SJCRH30 (cell line): ENCODE data around the gene INTS4. TPM values are rescaled to one million over a fixed set of nuclear protein-coding genes. Genes with fewer than 3 reads are reported as not detected.
"Not testable (repeated sequence)": the region's sequence is repeated elsewhere in the genome, so short reads cannot be mapped to it uniquely, and the experiment has no call there.

Experiments used
- DNase-seq, 2 experiments: peaks; one replicate each; pipeline ENCODE4 v3.0.0-alpha.2; 2015 to 2020
- H3K27ac ChIP-seq: fragments of 250-450 bp; sonication (Bioruptor Pico); 2 replicates; pipeline ENCODE4 v1.5.1; 2020; ENCODE audit warnings: mild to moderate bottlenecking, moderate library complexity
- H3K27me3 ChIP-seq: fragments of 250-450 bp; sonication (Bioruptor Pico); 2 replicates; pipeline ENCODE4 v1.5.1; 2020; ENCODE audit warnings: mild to moderate bottlenecking, moderate library complexity
- H3K36me3 ChIP-seq: fragments of 250-450 bp; sonication (Bioruptor Pico); 2 replicates; pipeline ENCODE4 v1.5.1; 2020; ENCODE audit warnings: mild to moderate bottlenecking, moderate library complexity
- H3K4me1 ChIP-seq: fragments of 250-450 bp; sonication (Bioruptor Pico); 2 replicates; pipeline ENCODE4 v1.5.1; 2020; ENCODE audit warnings: mild to moderate bottlenecking, moderate library complexity
- H3K4me3 ChIP-seq: fragments of 250-450 bp; sonication (Bioruptor Pico); 2 replicates; pipeline ENCODE4 v1.5.1; 2020; ENCODE audit warnings: mild to moderate bottlenecking, moderate library complexity
- H3K9me3 ChIP-seq: fragments of 250-450 bp; sonication (Bioruptor Pico); replicated peaks from 2 replicates; pipeline ENCODE4 v1.5.1; 2020; ENCODE audit warnings: mild to moderate bottlenecking, moderate library complexity
- total RNA-seq: library from RNA; depleted of rRNA; stranded (reverse); fragments of >200 nt; shearing (Covaris generic); gene quantifications from 2 replicates; pipeline ENCODE4 v1.2.3, GENCODE V29; 2014

INTS4 gene
- total RNA-seq, 1 experiment from 2014 or later, result 33.0 TPM

GRCh38 chr11:78032090-78032489 lies 37.6 kb upstream of the INTS4 start:
- DNase-seq, result peak; percentile 58 to 71
- H3K9me3 ChIP-seq, result no peaks in the 10 kb centered on the region
- peak overlapping the region; percentile 11; the same call in 1 of the 2 replicates for H3K27ac ChIP-seq
- no peaks in the 10 kb centered on the region for H3K27me3 ChIP-seq
- no peaks in the 10 kb centered on the region for H3K36me3 ChIP-seq
- no peak overlapping the region for H3K4me3 ChIP-seq
- H3K4me1 ChIP-seq, result peaks cover 23% of the 10 kb centered on the region

DNA sequence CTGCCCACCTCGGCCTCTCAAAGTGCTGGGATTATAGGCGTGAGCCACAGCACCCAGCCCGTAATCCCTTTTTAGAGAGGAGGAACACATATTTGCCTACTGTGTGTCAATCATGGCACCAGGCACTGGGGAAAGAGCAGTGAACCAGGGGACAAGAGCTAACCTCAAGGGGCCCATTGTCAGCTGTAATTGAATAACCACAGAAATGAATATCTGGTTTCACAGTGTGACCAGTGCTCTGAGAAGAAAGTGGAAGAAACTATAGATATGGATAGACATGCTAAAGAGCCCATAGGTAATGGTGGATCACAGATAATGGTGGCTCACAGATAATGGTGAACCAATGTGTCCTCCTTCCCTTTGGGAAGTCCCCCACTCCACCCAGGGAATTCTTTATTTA lies 37.2 kb upstream of the INTS4 start:
- no peaks in the 10 kb centered on the region for H3K36me3 ChIP-seq
- peaks cover 22% of the 10 kb centered on the region for H3K4me1 ChIP-seq
- H3K27me3 ChIP-seq, result no peaks in the 10 kb centered on the region
- no peak overlapping the region for H3K4me3 ChIP-seq
- no peaks in the 10 kb centered on the region for H3K9me3 ChIP-seq
- H3K27ac ChIP-seq, result peak overlapping the region; percentile 11; the same call in 1 of the 2 replicates
- peak; percentile 45 to 72 for DNase-seq

- no peaks in the 10 kb centered on the region for H3K27me3 ChIP-seq
- H3K36me3 ChIP-seq, result no peaks in the 10 kb centered on the region
- DNase-seq, result peak; percentile 94 to 97
- H3K9me3 ChIP-seq, result no peaks in the 10 kb centered on the region
- peak overlapping the region; percentile 43 for H3K27ac ChIP-seq
- peaks cover 22% of the 10 kb centered on the region for H3K4me1 ChIP-seq
- no peak overlapping the region for H3K4me3 ChIP-seq
These were observed 36.2 kb upstream of the INTS4 start for GRCh38 chr11:78030429-78031325.

DNA sequence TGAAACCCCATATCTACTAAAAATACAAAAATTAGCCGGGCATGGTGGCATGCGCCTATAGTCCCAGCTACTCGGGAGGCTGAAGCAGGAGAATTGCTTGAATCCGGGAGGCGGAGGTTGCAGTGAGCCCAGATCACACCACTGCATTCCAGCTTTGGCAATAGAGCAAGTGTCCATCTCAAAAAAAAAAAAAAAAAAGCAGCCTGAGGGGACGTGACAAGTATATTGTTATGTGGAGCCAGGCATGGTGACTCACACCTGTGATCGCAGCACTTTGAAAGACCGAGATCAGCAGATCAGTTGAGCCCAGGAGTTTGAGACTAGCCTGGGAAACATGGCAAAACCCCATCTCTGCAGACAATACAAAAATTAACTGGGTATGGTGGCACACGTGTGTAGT lies 34.0 kb upstream of the INTS4 start:
- DNase-seq, H3K27me3 ChIP-seq: not testable (repeated sequence)

GRCh38 chr11:78027759-78028158 lies 33.3 kb upstream of the INTS4 start:
- Histone ChIP-seq H3K36me3 (no peaks in the 10 kb centered on the region), H3K4me1 (peaks cover 22% of the 10 kb centered on the region), H3K27ac (no peak overlapping the region), H3K27me3 (no peaks in the 10 kb centered on the region), H3K9me3 (no peaks in the 10 kb centered on the region), H3K4me3 (no peak overlapping the region)
- no peak for DNase-seq

More for the DNA sequence above, 34.0 kb upstream of the INTS4 start:
- not testable (repeated sequence) for H3K4me3 ChIP-seq, H3K27ac ChIP-seq, H3K36me3 ChIP-seq, H3K9me3 ChIP-seq
- peaks cover 22% of the 10 kb centered on the region for H3K4me1 ChIP-seq

DNA sequence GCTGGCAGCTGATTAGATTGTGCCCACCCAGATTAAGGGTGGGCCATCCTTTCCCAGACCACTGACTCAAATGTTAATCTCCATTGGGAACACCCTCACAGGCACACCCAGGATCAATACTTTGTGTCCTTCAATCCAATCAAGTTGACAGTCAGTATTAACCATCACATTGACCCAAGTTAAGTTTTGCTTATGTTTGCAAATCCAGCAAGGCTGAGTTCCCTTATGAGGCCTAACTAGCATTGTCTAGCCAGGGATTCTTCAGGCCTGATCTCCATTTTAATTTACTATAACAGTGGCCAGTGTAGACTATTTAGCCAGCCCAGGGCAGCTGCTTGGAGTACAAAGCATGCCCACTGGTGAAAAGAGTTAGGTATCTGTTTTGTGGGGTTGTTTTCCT lies 30.9 kb upstream of the INTS4 start:
- Histone ChIP-seq H3K27me3 (no peaks in the 10 kb centered on the region), H3K4me1 (peaks cover 5% of the 10 kb centered on the region), H3K36me3 (no peaks in the 10 kb centered on the region), H3K4me3 (no peak overlapping the region), H3K27ac (no peak overlapping the region), H3K9me3 (no peaks in the 10 kb centered on the region)
- DNase-seq, result no peak

DNA sequence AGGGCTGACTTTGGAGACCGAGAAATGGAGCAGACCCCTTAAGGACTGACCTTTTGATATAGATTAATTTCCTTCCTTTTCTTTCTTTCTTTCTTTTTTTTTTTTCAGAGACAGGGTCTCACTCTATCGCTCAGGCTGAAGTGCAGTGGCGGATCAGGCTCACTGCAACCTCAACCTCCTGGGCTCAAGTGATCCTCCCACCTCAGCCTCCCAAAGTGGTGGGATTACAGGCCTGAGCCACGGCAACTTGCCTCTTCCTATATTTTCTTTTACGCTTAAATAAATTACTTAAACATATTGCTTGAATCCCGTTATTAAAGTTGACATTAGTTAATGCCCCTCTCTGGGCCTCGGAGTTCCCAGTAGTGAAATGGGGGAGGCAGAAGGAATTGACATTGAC lies 29.0 kb upstream of the INTS4 start:
- Histone ChIP-seq H3K4me3 (no peak overlapping the region), H3K4me1 (peaks cover 5% of the 10 kb centered on the region; the same call in 1 of the 2 replicates), H3K27me3 (no peaks in the 10 kb centered on the region), H3K36me3 (no peaks in the 10 kb centered on the region), H3K27ac (no peak overlapping the region), H3K9me3 (no peaks in the 10 kb centered on the region)
- no peak for DNase-seq

DNA sequence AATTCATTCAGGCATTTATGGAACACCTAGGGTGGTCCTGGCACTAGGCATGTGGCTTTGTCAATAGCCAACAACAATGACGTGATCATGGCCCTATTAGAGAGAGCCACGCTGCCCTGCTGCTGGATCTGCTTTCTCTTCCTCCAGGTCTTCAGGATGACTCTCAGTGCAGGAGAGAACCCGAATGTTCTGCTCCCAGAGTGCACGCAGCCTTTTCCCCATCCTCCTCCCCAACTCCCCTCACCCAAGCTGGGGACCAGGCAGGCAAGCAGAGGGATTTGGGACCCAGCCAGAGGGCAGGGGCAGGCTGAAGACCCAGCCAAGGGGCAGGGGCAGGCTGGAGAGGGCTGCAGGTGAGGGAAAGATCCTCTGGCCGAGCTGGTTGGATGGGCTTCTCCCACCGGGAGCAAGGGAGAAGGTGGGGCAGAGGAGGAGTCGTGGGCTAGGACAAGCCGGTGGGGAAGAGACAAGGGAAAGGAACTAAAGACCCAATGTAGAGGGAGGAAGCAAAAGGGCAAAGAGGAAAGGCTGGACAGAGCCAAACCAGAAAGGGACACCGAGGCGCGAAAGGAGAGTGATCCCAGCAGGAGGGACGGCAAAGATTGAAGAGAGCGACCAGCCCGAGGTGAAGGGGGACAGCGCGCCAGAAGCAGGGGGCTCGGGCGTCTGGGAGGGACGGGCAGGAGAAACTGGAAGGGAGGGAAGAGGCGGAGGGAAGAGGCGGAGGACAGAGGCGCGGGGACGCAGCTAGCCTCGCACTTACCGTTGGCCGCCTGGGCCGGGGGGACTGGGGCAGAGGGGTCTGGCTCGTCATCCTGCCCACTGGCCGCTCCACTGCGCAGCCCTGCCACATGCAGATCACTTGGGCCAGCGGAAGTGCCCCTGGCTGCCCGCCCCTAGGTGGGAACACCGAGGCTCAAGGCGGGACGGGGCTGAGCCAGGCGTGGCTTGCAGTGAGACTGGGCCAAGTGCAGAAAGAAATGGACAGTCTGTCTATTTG lies 28.2 kb upstream of the INTS4 start, which contains the start of gene KCTD14:
Gene KCTD14 (minus strand): TSS at position 880 of the 1,000 bp plus-strand sequence. CDS start 27 bp downstream, at position 853.
- Histone ChIP-seq H3K9me3 (no peaks in the 10 kb centered on the region), H3K36me3 (no peaks in the 10 kb centered on the region), H3K27me3 (no peaks in the 10 kb centered on the region), H3K4me1 (peaks cover 5% of the 10 kb centered on the region; the same call in 1 of the 2 replicates), H3K4me3 (no peak within 1 kb of the TSS), H3K27ac (no peak within 1 kb of the TSS)
- DNase-seq, result no peak

DNA sequence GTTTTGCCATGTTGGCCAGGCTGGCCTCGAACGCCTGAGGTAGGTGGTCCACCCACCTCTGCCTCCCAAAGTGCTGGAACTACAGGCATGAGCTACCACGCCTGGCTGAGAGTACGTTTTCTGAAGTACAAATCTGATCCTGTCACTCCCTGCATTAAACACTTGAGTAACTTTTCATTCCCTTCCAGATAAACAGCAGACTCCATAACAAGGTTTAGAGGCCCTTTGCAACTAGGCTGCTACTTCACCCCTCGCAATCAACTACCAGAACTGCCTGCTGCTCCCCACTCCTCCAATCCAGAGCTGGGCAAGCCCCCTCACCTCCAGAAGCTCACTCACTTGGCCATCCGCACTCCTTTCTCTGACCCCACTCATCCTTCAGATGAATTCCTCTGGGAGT lies 27.1 kb upstream of the INTS4 start:
- Histone ChIP-seq H3K36me3 (no peaks in the 10 kb centered on the region), H3K27ac (no peak overlapping the region), H3K4me1 (peaks cover 5% of the 10 kb centered on the region; the same call in 1 of the 2 replicates), H3K4me3 (no peak overlapping the region), H3K9me3 (no peaks in the 10 kb centered on the region), H3K27me3 (no peaks in the 10 kb centered on the region)
- no peak for DNase-seq

- no peaks in the 10 kb centered on the region for H3K36me3 ChIP-seq
- H3K4me3 ChIP-seq, result no peak overlapping the region
- peaks cover 5% of the 10 kb centered on the region; the same call in 1 of the 2 replicates for H3K4me1 ChIP-seq
- no peaks in the 10 kb centered on the region for H3K27me3 ChIP-seq
- no peak overlapping the region for H3K27ac ChIP-seq
- DNase-seq, result no peak
- H3K9me3 ChIP-seq, result no peaks in the 10 kb centered on the region
These were observed 25.8 kb upstream of the INTS4 start for GRCh38 chr11:78020246-78020645.

GRCh38 chr11:78019808-78020207 lies 25.3 kb upstream of the INTS4 start:
- Histone ChIP-seq H3K27ac (no peak overlapping the region), H3K9me3 (no peaks in the 10 kb centered on the region), H3K36me3 (no peaks in the 10 kb centered on the region), H3K27me3 (no peaks in the 10 kb centered on the region), H3K4me3 (no peak overlapping the region), H3K4me1 (peaks cover 5% of the 10 kb centered on the region; the same call in 1 of the 2 replicates)
- no peak for DNase-seq

DNA sequence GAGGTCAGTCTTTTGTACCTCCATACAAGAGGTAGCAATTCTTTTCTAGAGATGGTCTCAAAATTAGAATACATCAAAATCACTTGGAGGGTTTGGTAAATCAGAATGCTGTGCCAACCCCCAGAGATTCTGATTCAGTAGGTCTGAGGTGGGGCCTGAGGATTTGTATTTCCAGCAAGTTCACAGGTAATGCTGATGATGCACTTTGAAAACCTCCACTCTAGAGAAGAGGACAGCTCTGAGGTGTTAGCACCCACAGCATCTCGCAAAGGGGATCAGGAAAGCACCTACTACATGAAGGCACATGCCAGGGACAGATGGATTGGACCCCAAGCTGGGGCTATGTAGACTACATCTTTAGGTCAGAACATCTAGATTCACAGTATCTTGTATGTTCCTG lies 21.4 kb upstream of the INTS4 start:
- Histone ChIP-seq H3K4me1 (peaks cover 5% of the 10 kb centered on the region; the same call in 1 of the 2 replicates), H3K27ac (no peak overlapping the region), H3K27me3 (no peaks in the 10 kb centered on the region), H3K9me3 (no peaks in the 10 kb centered on the region), H3K4me3 (no peak overlapping the region), H3K36me3 (no peaks in the 10 kb centered on the region)
- no peak for DNase-seq

- H3K9me3 ChIP-seq, H3K27ac ChIP-seq, H3K36me3 ChIP-seq, H3K4me1 ChIP-seq, H3K4me3 ChIP-seq, H3K27me3 ChIP-seq, DNase-seq: not testable (repeated sequence)
These were observed 20.6 kb upstream of the INTS4 start for GRCh38 chr11:78014937-78015520.

DNA sequence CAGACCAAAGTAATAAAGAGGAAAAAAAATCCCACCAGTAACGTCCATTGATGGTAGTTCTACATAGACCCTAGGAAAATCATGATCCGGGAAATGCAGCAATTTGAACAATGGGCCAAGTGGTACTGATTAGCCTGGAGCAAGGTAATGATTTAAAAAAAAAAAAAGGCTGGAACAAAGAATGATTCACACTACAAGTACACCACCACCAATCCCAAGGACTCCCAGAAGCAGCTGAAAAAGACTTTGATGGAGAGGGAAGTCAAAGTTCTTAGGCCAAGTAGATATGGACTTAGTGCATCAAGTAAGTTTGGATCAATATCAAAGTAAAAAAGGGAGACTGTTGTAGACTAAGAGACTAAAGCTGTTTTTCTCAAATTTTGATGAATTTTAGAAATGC lies 16.8 kb upstream of the INTS4 start:
- Histone ChIP-seq H3K9me3 (no peaks in the 10 kb centered on the region), H3K4me3 (no peak overlapping the region), H3K27ac (no peak overlapping the region), H3K27me3 (no peaks in the 10 kb centered on the region), H3K36me3 (no peaks in the 10 kb centered on the region), H3K4me1 (no peaks in the 10 kb centered on the region)
- DNase-seq, result no peak
